Mammary epithelial cell (primary cell): ENCODE results near the gene STXBP1.

Source experiments
- EZH2 ChIP-seq: IDR thresholded peaks from 2 replicates; pipeline ENCODE4 v1.6.1; 2012; ENCODE audit warnings: low read length, inconsistent platforms, borderline replicate concordance
- TF ChIP-seq, protein P1 (sequence below), 2 donors: IDR thresholded peaks in 1 of 2; conservative IDR thresholded peaks in 1 of 2; 2 replicates each; pipeline ENCODE4 v1.5.1; 2011 to 2012; ENCODE audit warnings: inconsistent platforms in 2 of 2, low read length in 2 of 2, mild to moderate bottlenecking in 2 of 2, control low read depth in 1 of 2, low read depth in 1 of 2; ENCODE audit not compliant: insufficient read depth in 1 of 2; ENCODE audit errors: extremely low read depth in 1 of 2

DNA sequence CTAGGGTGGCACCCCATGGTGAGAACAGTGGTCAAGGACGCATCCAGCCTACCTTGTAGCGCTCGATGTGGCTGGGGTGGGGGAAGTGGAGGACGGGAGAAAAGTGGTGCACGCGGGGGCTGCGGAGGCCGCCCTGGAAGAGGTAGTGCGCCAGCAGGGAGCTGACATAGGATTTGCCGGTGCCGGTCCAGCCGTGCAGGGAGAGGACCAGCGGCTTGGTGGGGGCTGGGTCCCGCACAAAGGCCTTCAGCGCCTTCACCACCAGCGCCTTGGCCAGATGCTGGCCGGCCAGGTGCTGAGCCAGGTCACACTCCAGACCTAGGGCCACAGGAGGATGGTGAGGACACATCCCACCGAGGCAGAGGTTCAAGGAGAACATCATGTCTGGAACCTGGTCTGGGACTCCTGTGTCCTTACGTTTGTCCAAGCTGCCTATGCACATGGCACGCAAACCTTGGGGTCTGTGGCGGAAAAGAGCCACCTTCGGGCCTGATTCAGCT lies 122.2 kb downstream of the STXBP1 start:
- TF ChIP-seq, protein P1, sequence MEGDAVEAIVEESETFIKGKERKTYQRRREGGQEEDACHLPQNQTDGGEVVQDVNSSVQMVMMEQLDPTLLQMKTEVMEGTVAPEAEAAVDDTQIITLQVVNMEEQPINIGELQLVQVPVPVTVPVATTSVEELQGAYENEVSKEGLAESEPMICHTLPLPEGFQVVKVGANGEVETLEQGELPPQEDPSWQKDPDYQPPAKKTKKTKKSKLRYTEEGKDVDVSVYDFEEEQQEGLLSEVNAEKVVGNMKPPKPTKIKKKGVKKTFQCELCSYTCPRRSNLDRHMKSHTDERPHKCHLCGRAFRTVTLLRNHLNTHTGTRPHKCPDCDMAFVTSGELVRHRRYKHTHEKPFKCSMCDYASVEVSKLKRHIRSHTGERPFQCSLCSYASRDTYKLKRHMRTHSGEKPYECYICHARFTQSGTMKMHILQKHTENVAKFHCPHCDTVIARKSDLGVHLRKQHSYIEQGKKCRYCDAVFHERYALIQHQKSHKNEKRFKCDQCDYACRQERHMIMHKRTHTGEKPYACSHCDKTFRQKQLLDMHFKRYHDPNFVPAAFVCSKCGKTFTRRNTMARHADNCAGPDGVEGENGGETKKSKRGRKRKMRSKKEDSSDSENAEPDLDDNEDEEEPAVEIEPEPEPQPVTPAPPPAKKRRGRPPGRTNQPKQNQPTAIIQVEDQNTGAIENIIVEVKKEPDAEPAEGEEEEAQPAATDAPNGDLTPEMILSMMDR (conservative IDR thresholded peaks at IDR 0.05 in 1 of 2, IDR thresholded peaks at IDR 0.05 in 1 of 2; ENCODE audit: extremely low read depth in 1 of 2, insufficient read depth in 1 of 2, low read depth in 1 of 2, low read length in 2 of 2), result peak in 1 of 2 donors; percentile 90
- no peak for TF ChIP-seq EZH2
